ENCODE data around the gene PSMB10. TPM values are rescaled to one million over a fixed set of nuclear protein-coding genes. Genes with fewer than 3 reads are reported as not detected.
A peak's percentile ranks its signal among the peaks of the same experiment; 100 is the strongest.

The PSMB10 gene
- total RNA-seq, 1 experiment from 2014 or later = 24.5 TPM

DNA sequence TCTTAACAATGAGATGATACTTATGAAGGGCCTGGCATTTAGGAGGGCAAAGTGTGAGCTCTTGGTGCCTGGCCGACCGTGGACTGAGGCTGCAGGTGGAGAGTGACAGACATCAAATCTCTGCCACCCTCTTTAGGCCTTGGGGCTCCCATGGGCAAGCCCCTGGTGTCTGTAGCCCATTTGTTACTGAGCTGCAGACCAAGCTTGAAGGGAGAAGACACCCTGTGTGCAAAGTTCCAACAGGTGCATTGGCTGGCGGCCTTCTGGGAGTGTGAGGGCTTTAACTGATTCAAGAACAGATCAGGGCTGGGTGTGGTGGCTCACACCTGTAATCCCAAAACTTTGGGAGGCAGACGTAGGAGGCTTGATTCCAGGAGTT, 4.2 kb downstream of the PSMB10 start:
- Histone ChIP-seq H2BK20ac (ENCODE audit: low read depth, low read length, poor library complexity, severe bottlenecking) (no peak overlapping the region), H3K23me2 (ENCODE audit: insufficient read length, low read depth, low read length, poor library complexity, severe bottlenecking) (peaks cover 18% of the 10 kb centered on the region), H3K23ac (ENCODE audit: insufficient read length, low read depth, low read length) (no peak overlapping the region), H4K20me1 (ENCODE audit: control insufficient read depth, insufficient read depth, insufficient read length) (no peaks in the 10 kb centered on the region), H2BK15ac (ENCODE audit: low read depth, low read length) (no peak overlapping the region), H3K4me2 (ENCODE audit: insufficient read depth, insufficient read length, low read length) (no peak overlapping the region), H4K5ac (ENCODE audit: insufficient read length, low read depth, low read length) (no peak overlapping the region), H3K27ac (ENCODE audit: insufficient read length, low read depth, low read length) (no peak overlapping the region), H3K14ac (ENCODE audit: insufficient read depth, low read length) (no peak overlapping the region), H3K56ac (ENCODE audit: insufficient read length, low read depth, low read length) (no peak overlapping the region), H4K8ac (replicated peaks; ENCODE audit: insufficient read length, low read depth, low read length) (no peak overlapping the region), H3K4me1 (ENCODE audit: insufficient read depth, low read length) (peaks cover 3% of the 10 kb centered on the region; the same call in 1 of the 2 replicates), H2BK12ac (ENCODE audit: insufficient read length, low read depth, low read length) (no peak overlapping the region), H2AK5ac (ENCODE audit: insufficient read length, low read length) (no peak overlapping the region), H4K91ac (ENCODE audit: insufficient read length, low read depth, low read length) (no peak overlapping the region), H2BK120ac (ENCODE audit: low read depth, low read length, poor library complexity, severe bottlenecking) (no peak overlapping the region), H3K27me3 (ENCODE audit: insufficient read depth, low read length) (no peaks in the 10 kb centered on the region), H3T11ph (ENCODE audit: low read length) (no peak overlapping the region), H3K4ac (ENCODE audit: low read depth, low read length) (no peak overlapping the region), H3K9me3 (ENCODE audit: control insufficient read depth, low read depth, low read length) (no peaks in the 10 kb centered on the region), H3K79me2 (ENCODE audit: insufficient read depth, low read length) (no peaks in the 10 kb centered on the region), H3K9ac (ENCODE audit: extremely low read depth, insufficient read length, low read length) (no peak overlapping the region), H2AFZ (ENCODE audit: low read length) (no peak overlapping the region), H3K18ac (ENCODE audit: insufficient read length, low read depth, low read length) (no peak overlapping the region), H3K79me1 (ENCODE audit: insufficient read depth, low read depth, low read length, poor library complexity, severe bottlenecking) (no peaks in the 10 kb centered on the region), H2BK5ac (ENCODE audit: insufficient read length, low read length) (no peak overlapping the region)
- TF ChIP-seq, protein P1, sequence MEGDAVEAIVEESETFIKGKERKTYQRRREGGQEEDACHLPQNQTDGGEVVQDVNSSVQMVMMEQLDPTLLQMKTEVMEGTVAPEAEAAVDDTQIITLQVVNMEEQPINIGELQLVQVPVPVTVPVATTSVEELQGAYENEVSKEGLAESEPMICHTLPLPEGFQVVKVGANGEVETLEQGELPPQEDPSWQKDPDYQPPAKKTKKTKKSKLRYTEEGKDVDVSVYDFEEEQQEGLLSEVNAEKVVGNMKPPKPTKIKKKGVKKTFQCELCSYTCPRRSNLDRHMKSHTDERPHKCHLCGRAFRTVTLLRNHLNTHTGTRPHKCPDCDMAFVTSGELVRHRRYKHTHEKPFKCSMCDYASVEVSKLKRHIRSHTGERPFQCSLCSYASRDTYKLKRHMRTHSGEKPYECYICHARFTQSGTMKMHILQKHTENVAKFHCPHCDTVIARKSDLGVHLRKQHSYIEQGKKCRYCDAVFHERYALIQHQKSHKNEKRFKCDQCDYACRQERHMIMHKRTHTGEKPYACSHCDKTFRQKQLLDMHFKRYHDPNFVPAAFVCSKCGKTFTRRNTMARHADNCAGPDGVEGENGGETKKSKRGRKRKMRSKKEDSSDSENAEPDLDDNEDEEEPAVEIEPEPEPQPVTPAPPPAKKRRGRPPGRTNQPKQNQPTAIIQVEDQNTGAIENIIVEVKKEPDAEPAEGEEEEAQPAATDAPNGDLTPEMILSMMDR (conservative IDR thresholded peaks at IDR 0.05) = no peak
- Mint-ChIP-seq H3K9me3 (peaks cover 0 to 2% of the 10 kb centered on the region in 2 experiments; a peak in 2 of 5 replicates), H3K27me3 (ENCODE audit: low read depth) (peaks cover 10% of the 10 kb centered on the region), H3K27ac (no peak overlapping the region), H3K36me3 (ENCODE audit: insufficient read depth in 1 of 3, low read depth in 3 of 3) (peaks cover 14 to 45% (median 15%) of the 10 kb centered on the region in 3 experiments), H3K4me3 (peak overlapping the region in 1 of 2 experiments; percentile 35; a peak in 2 of 5 replicates), H3K4me1 (peaks cover 20 to 23% of the 10 kb centered on the region in 2 experiments)
- no peak for DNase-seq
- no CpG with 5 or more reads among the region's 4 CpGs for WGBS (ENCODE audit: extremely low coverage, insufficient read length, low lambda C conversion rate)
